Naive thymus-derived CD8-positive, alpha-beta T cell (primary cell): ENCODE data around the gene ZNF148. TPM values are rescaled to one million over a fixed set of nuclear protein-coding genes. Genes with fewer than 3 reads are reported as not detected.

ENCODE experiments used
- ATAC-seq, 2 donors: fragments of 150-1000 bp; cut with Tn5 transposase in 1 of 2; sonication (Bioruptor Pico), chemical (Tn5 transposase) in 1 of 2; 1 replicate in 1 of 2; 2 replicates in 1 of 2; pipeline ENCODE4 v1.10.0; 2021; ENCODE audit warnings: mild to moderate bottlenecking in 2 of 2, moderate library complexity in 2 of 2
- POLR2A ChIA-PET: fragments of 350-600 bp; sonication (Branson Sonifier 250); formaldehyde crosslinking; loops from one replicate; lab custom pipeline; 2021; ENCODE audit warnings: antibody characterized with exemption; lab: Charles Lee
- DNase-seq, 10 donors: peaks; one replicate each; pipeline versions ENCODE4 v3.0.0 to v3.0.0-alpha.2; 2020 to 2022
- H3K27ac Mint-ChIP-seq, 10 donors: one replicate each; pipeline ENCODE4 v1.8.0; 2020 to 2022; ENCODE audit warnings: mild to moderate bottlenecking in 10 of 10, mixed read lengths in 10 of 10, moderate library complexity in 4 of 10, inconsistent platforms in 1 of 10
- H3K27me3 Mint-ChIP-seq, 5 donors: one replicate each; pipeline ENCODE4 v1.8.0; 2021 to 2022; ENCODE audit warnings: mixed read lengths in 5 of 5
- H3K36me3 Mint-ChIP-seq, 3 donors: one replicate each; pipeline ENCODE4 v1.8.0; 2020 to 2022; ENCODE audit warnings: mixed read lengths in 3 of 3, mild to moderate bottlenecking in 2 of 3, inconsistent platforms in 1 of 3
- H3K4me1 Mint-ChIP-seq, 4 donors: one replicate each; pipeline ENCODE4 v1.8.0; 2021 to 2022; ENCODE audit warnings: mixed read lengths in 4 of 4
- H3K4me3 Mint-ChIP-seq, 10 donors: one replicate each; pipeline ENCODE4 v1.8.0; 2020 to 2022; ENCODE audit warnings: mild to moderate bottlenecking in 10 of 10, mixed read lengths in 10 of 10, moderate library complexity in 6 of 10, inconsistent platforms in 1 of 10
- H3K9me3 Mint-ChIP-seq, 9 donors: one replicate each; pipeline ENCODE4 v1.8.0; 2020 to 2022; ENCODE audit warnings: mixed read lengths in 9 of 9, mild to moderate bottlenecking in 3 of 9, inconsistent platforms in 1 of 9, moderate library complexity in 1 of 9
- polyA plus RNA-seq, 3 donors: library from polyadenylated mRNA; unstranded; fragments of 300-500 nt; fragmentation: Illumina TruSeq; gene quantifications; one replicate each; pipeline ENCODE4 v1.2.3, GENCODE V29; 2021
- total RNA-seq, 8 experiments: library from RNA in 2 of 8; stranded (reverse) in 2 of 8; gene quantifications; one replicate each; pipeline ENCODE4 v1.2.3 and lab custom pipeline; 2021 to 2026

Gene ZNF148
- total and polyA plus RNA-seq, 5 experiments from 2014 or later: 62.5 to 100 (median 80.7) TPM

DNA sequence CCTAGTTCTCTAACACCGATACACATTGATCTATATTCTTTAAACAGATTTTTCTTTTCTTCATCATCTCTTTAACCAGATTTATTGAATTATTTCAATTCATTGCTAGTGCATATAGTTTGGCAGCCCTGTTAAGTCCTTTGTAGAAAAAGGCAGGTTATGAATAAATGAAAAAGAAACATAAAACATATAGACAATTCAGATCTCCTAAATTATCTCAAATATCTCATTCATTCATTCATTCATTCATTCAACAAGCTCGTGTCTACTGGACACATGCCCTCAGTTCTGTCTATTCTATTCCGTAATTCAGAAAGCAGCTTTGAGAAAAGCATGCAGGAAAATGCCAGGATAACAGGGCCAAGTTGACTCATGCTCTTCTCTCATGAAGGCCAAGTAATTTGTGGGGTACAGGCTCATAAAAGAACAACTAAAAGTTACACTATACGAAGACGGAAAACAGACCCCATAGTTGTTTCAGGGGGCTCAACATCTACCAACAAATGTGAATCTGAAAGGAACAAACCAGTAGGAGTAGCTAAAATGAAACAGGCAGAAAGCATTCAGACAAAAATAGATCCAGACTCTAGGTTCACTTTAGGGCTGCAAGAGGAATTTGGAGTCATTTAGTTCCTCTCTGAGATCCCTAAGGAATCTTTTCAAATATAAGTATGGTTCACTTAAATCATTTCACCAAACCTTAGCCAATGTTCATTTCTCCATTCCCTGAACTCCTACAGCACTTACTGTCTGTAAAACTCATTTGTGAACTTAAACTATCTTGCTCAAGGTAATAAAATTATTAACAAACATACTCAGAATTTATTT is 7.5 kb downstream of the ZNF148 start:
- DNase-seq: no peak
- no peaks in the 10 kb centered on the region for H3K27me3 Mint-ChIP-seq
- peaks cover 0 to 28% (median 4%) of the 10 kb centered on the region in 3 donors for H3K36me3 Mint-ChIP-seq
- ATAC-seq: no peak
- H3K4me3 Mint-ChIP-seq: peak overlapping the region in 2 of 10 donors; percentile 6
- peak overlapping the region in 5 of 10 donors; percentile 0 to 44 (median 11) for H3K27ac Mint-ChIP-seq
- POLR2A ChIA-PET: interaction anchor here (0.7 to 1.7 kb wide), 2 partner anchors 9 to 11 kb away, joined by 3 to 7 read pairs; no protein-coding TSS in a partner anchor
- H3K9me3 Mint-ChIP-seq: no peaks in the 10 kb centered on the region
- H3K4me1 Mint-ChIP-seq: peaks cover 42 to 88% (median 81%) of the 10 kb centered on the region in 4 donors

DNA sequence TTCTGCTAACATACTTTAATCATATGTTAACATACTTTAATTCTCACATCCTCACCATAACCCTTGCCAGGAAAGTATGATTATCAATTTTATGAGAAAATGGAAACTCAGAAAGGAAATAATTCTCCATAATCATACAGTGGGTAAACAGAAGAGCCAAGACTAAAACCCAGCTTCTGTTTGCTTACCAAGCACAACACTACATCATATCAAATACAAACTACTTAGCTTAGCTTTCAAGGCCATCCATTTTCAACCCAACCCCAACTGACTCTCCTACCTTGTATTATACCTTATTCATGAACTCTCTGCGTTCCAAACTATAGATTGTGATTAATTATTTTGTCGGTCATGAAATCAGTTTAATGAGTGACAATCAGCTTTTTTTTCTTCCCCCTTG is 9.0 kb downstream of the ZNF148 start:
- POLR2A ChIA-PET: interaction anchor here (1.1 to 1.7 kb wide), 2 partner anchors 9 to 10 kb away, joined by 4 to 7 read pairs; partner anchors contain the start of gene ZNF148
- ATAC-seq (no peak), DNase-seq (no peak)
- H3K4me1 Mint-ChIP-seq: peaks cover 47 to 89% (median 85%) of the 10 kb centered on the region in 4 donors
- no peaks in the 10 kb centered on the region for H3K9me3 Mint-ChIP-seq
- no peak overlapping the region for H3K4me3 Mint-ChIP-seq
- H3K27me3 Mint-ChIP-seq: no peaks in the 10 kb centered on the region
- H3K36me3 Mint-ChIP-seq: peaks cover 0 to 20% (median 4%) of the 10 kb centered on the region in 3 donors
- peak overlapping the region in 5 of 10 donors; percentile 3 to 64 (median 28) for H3K27ac Mint-ChIP-seq

DNA sequence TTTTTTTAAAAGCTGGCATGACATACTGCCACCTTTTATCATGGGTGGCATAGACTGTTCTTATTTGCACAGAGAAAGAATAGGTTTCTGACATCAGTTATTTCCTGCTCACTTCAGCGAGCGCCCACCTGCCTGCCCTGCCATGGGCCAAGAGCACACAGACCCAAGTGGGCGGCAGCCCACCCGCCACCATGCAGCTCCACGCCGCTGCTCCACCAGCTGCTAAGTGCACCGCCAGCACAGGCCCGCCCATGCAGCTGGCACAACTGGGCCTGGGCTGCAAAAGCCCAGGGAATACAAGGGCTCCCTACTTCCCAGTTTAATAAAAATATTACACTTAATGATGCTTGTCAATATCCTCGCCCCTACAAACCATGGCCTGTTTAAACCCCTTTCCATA is 15.4 kb downstream of the ZNF148 start:
- ATAC-seq (no peak), DNase-seq (peak in 1 of 10 donors; percentile 7)
- H3K9me3 Mint-ChIP-seq: no peaks in the 10 kb centered on the region
- no peaks in the 10 kb centered on the region for H3K27me3 Mint-ChIP-seq
- POLR2A ChIA-PET: interaction anchor here (0.6 to 0.7 kb wide), 2 partner anchors 12 to 143 kb away, joined by 3 read pairs; no protein-coding TSS in a partner anchor
- peaks cover 0 to under 1% (median 0%) of the 10 kb centered on the region in 3 donors for H3K36me3 Mint-ChIP-seq
- peaks cover 38 to 84% (median 81%) of the 10 kb centered on the region in 4 donors for H3K4me1 Mint-ChIP-seq
- H3K27ac Mint-ChIP-seq: peak overlapping the region; percentile 30 to 93 (median 73)
- H3K4me3 Mint-ChIP-seq: peak overlapping the region in 1 of 10 donors; percentile 0

DNA sequence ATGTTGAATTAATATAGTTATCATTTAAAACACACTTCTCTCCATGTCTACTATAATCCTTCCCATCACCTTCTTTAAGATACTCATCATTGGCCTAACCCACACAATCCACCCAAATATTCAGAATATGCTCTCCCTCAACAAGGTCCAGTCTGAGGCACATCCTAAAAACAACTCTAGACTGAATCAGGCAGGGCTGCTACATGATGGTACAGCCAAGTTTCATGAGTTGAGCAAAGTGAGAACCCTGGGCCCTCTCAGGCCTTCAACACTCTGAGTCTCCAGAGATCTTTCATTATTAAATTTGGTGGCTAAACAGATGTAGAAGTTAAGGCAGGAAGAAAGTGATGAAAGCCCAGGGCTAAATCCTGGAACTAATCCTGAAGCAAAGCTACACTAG is 16.2 kb downstream of the ZNF148 start:
- POLR2A ChIA-PET: interaction anchor here (4.0 kb wide), 1 partner anchor 17 kb away, joined by 33 read pairs; the partner anchor contains the start of gene ZNF148
- peaks cover 38 to 83% (median 77%) of the 10 kb centered on the region in 4 donors for H3K4me1 Mint-ChIP-seq

DNA sequence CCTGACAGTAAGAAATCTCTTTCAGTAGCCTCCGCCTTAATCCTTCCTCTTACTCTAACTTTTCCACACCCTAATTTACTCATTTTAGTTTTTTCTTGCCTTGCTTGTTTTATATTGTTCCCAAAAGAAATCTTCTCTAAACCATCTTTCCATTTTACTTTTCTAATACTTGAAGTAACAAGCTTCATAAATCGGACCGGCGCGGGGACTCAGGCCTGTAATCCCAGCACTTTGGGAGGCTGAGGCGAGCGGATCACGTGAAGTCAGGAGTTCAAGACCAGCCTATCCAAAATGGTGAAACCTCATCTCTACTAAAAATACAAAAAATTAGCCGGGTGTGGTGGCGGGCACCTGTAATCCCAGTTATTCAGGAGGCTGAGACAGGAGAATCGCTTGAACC is 17.3 kb downstream of the ZNF148 start:
- POLR2A ChIA-PET: interaction anchor here (1.0 to 4.0 kb wide), 3 partner anchors 9 to 23 kb away, joined by 3 to 33 read pairs (median 5); partner anchors contain the start of gene ZNF148
- ATAC-seq (no peak), DNase-seq (no peak)
- Mint-ChIP-seq H3K36me3 (no peaks in the 10 kb centered on the region), H3K9me3 (no peaks in the 10 kb centered on the region), H3K4me3 (peak overlapping the region; percentile 77 to 94 (median 88)), H3K4me1 (peaks cover 39 to 80% (median 73%) of the 10 kb centered on the region in 4 donors), H3K27me3 (no peaks in the 10 kb centered on the region), H3K27ac (peak overlapping the region; percentile 86 to 97 (median 96))

More for the DNA sequence above, 16.2 kb downstream of the ZNF148 start:
- DNase-seq: no peak
- Mint-ChIP-seq H3K27ac (peak overlapping the region in 9 of 10 donors; percentile 32 to 93 (median 76)), H3K27me3 (no peaks in the 10 kb centered on the region), H3K9me3 (no peaks in the 10 kb centered on the region), H3K4me3 (peak overlapping the region in 9 of 10 donors; percentile 5 to 80 (median 36)), H3K36me3 (no peaks in the 10 kb centered on the region)
- no peak for ATAC-seq

DNA sequence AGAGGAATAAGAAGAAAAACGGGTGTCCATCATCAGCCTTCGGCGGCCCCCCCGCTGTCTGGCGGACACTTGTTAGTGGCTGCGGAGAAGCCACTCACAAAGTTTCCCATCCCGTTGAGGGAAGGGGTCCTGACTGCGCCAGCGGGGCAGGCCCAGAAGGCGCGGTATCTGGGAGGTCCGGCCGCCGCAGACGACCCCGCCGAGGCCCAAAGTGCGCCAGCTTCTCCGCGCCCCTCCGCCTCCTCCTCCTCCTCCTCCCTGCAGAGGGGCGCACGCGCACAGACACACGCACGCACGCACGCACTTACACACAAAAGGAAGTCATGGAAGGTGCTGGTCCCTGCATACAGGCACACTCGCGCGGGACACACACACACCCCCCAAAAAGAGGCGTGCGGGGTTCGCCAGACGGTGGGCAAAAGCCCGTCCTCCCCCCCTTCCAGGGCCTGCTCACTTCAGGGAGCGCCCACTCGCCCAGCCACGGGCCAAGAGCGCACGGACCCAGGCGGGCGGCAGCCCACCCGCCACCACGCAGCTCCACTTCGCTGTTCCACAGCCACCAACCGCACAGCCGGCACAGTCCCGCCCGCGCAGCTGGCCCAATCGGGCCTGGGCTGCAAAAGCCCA is 18.0 kb downstream of the ZNF148 start:
- Mint-ChIP-seq H3K4me3 (peak overlapping the region; percentile 77 to 94 (median 88)), H3K4me1 (peaks cover 38 to 80% (median 73%) of the 10 kb centered on the region in 4 donors), H3K9me3 (no peaks in the 10 kb centered on the region), H3K27me3 (no peaks in the 10 kb centered on the region), H3K27ac (peak overlapping the region; percentile 86 to 97 (median 96)), H3K36me3 (no peaks in the 10 kb centered on the region)
- DNase-seq (peak; percentile 49 to 90 (median 71)), ATAC-seq (peak; percentile 96 to 97)
- POLR2A ChIA-PET: interaction anchor here (1.1 to 4.0 kb wide), 4 partner anchors 10 to 47 kb away, joined by 5 to 33 read pairs (median 6); partner anchors contain the start of gene ZNF148

DNA sequence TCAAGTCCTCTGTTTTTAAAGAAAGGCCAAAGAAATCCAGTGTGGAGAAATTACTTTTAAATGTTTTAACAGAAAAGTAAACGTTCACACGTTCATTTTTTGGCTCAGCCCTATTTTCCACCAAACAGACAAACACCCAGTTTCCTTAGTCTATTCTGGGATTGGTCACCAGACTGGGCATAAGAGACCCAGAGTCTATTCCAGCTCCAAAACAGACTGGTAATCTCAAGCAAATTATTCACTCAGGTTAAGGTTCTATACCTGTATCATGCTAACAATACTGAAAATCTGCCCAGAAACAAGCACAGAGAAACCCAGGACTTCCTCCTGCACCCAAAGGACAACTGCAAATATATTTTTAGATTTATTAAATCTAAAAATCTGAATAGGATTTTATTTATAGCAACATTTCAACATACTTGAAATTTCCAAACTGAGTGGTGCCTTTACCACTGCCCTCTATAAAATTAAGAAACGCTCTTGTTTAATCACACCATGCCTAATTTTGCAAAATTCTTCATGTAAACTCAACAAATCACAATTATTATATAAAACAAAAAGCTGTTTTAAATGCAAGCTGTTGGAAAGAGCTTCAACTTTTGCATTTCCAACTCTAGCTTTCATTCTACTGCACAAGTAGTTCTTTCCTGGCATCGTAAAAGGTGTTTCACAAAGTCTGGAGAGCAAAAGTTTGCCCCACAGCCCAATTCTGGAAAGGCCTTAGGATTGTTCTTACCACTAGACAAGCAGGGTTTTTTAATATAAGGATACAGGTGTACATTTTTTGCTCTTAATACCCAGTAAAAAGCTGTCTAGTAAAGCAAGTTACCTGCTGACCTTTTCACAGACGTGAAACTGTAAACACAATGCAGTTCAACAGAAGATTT is 18.7 kb downstream of the ZNF148 start:
- Mint-ChIP-seq H3K4me3 (peak overlapping the region; percentile 77 to 94 (median 88)), H3K4me1 (peaks cover 37 to 82% (median 74%) of the 10 kb centered on the region in 4 donors), H3K9me3 (no peaks in the 10 kb centered on the region), H3K27ac (peak overlapping the region; percentile 86 to 97 (median 96)), H3K27me3 (no peaks in the 10 kb centered on the region), H3K36me3 (peaks cover 0 to 2% (median 0%) of the 10 kb centered on the region in 3 donors)
- POLR2A ChIA-PET: interaction anchor here (1.1 to 4.0 kb wide), 4 partner anchors 10 to 46 kb away, joined by 5 to 33 read pairs (median 6); partner anchors contain the start of gene ZNF148
- DNase-seq (no peak), ATAC-seq (peak; percentile 6 to 12)

DNA sequence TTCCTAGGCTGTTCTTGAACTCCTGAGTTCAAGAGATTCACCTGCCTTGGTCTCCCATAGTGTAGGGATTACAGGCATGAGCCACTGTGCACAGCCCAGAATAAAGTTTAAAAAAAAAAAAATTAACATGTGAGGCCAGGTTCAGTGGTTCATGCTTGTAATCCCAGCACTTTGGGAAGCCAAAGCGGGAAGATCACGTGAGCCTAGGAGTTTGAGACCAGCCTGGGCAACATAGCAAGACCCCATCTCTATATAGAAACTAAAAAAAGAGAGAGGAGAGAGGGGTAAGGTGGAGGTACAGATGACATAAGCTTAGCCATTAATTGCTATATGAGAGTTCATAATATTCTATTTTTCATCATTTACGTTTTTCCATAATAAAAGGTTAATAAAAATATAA is 21.5 kb downstream of the ZNF148 start:
- no peak overlapping the region for H3K4me3 Mint-ChIP-seq
- POLR2A ChIA-PET: interaction anchor here (0.5 kb wide), 1 partner anchor 17 kb away, joined by 3 read pairs; no protein-coding TSS in a partner anchor
- ATAC-seq (no peak), DNase-seq (no peak)
- peaks cover 0 to 7% (median 3%) of the 10 kb centered on the region in 3 donors for H3K36me3 Mint-ChIP-seq
- peaks cover 38 to 85% (median 77%) of the 10 kb centered on the region in 4 donors for H3K4me1 Mint-ChIP-seq
- no peaks in the 10 kb centered on the region for H3K27me3 Mint-ChIP-seq
- H3K9me3 Mint-ChIP-seq: peaks cover 0 to under 1% (median 0%) of the 10 kb centered on the region in 9 donors
- H3K27ac Mint-ChIP-seq: peak overlapping the region in 1 of 10 donors; percentile 34

DNA sequence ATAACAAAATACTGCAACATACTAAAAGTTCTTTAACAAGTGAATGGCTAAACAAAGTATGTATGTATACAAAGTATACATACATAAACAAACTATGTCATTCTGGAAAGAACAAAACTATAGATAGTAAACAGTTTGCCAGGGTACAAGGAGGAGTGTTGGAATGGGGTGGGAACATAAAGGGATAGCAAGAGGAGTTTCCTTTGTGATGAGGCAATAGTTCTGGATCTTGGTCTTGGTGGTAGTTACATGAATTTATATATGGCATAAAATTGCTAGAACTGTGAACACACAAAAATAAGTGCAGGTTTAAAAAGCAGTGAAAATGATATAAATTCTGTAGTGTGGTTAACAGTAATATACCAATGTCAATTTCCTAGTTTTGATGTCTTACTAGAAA is 22.0 kb downstream of the ZNF148 start:
- H3K4me1 Mint-ChIP-seq: peaks cover 39 to 87% (median 78%) of the 10 kb centered on the region in 4 donors
- DNase-seq (no peak), ATAC-seq (no peak)
- peak overlapping the region in 4 of 10 donors; percentile 0 to 34 (median 18) for H3K27ac Mint-ChIP-seq
- H3K4me3 Mint-ChIP-seq: peak overlapping the region in 2 of 10 donors; percentile 13 to 42
- peaks cover 0 to 8% (median 4%) of the 10 kb centered on the region in 3 donors for H3K36me3 Mint-ChIP-seq
- POLR2A ChIA-PET: interaction anchor here (0.7 kb wide), 1 partner anchor 1435 kb away, joined by 5 read pairs; no protein-coding TSS in a partner anchor
- H3K27me3 Mint-ChIP-seq: no peaks in the 10 kb centered on the region
- H3K9me3 Mint-ChIP-seq: peaks cover 0 to 2% (median 0%) of the 10 kb centered on the region in 9 donors

DNA sequence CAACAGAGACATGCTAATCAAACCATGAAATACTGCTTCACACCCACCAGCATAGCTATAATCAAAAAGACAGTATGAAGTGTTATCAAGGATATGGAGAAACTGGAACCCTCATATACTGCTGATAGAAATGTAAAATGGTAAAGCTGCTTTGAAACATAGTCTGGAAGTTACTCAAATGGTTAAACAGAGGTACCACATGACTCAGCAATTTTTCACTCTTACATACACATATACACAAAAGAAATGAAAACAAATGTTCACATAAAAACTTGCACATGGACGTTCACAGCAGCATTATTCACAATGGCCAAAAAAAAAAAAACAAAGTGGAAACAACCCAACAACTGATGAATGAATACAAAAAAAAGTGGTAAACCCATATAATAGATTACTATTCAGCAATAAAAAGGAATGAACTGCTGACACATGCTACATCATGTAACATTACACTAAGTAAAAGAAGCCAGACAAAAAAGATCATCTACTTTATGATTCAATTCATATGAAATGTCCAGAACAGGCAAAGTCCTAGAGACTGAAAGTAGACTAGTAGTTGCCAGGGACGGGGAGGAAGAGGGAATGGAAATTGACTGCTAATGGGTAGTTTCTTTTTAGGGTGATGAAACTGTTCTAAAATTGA is 23.2 kb downstream of the ZNF148 start:
- ATAC-seq (no peak), DNase-seq (no peak)
- peak overlapping the region in 3 of 10 donors; percentile 3 to 16 (median 13) for H3K4me3 Mint-ChIP-seq
- POLR2A ChIA-PET: interaction anchor here (1.2 kb wide), 1 partner anchor 12 kb away, joined by 4 read pairs; no protein-coding TSS in a partner anchor
- H3K9me3 Mint-ChIP-seq: peaks cover 0 to 2% (median 0%) of the 10 kb centered on the region in 9 donors
- peaks cover 0 to 11% (median 4%) of the 10 kb centered on the region in 3 donors for H3K36me3 Mint-ChIP-seq
- H3K4me1 Mint-ChIP-seq: peaks cover 36 to 88% (median 75%) of the 10 kb centered on the region in 4 donors
- H3K27ac Mint-ChIP-seq: peak overlapping the region in 6 of 10 donors; percentile 3 to 79 (median 54)
- H3K27me3 Mint-ChIP-seq: no peaks in the 10 kb centered on the region
